ENCODE results near the gene C11orf58.
A peak's percentile ranks its signal among the peaks of the same experiment; 100 is the strongest.

Gene C11orf58

DNA sequence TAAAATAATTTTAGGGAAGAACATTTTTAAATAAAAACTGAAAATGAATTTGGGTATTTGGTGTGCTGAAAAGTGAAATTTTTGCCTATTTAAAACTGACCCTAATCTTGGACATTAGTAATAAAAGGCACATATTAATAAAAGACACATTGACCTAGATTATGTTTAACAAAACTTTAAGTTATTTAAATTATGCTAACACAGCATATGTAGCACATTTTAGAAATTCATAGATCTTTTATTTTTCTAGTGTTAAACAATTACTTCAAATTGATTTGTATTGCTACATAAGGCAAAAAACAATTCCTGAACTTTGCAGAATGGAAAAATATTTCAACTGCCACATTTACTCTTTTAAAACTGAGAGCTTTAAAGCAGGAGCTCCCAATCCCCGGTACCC is 10.6 kb downstream of the C11orf58 start:
- DNase-seq (ENCODE audit: low read depth): no peak
- H3K4me3 ChIP-seq (replicated peaks; ENCODE audit: low read depth, low read length): no peak overlapping the region
- TF ChIP-seq, protein P1, sequence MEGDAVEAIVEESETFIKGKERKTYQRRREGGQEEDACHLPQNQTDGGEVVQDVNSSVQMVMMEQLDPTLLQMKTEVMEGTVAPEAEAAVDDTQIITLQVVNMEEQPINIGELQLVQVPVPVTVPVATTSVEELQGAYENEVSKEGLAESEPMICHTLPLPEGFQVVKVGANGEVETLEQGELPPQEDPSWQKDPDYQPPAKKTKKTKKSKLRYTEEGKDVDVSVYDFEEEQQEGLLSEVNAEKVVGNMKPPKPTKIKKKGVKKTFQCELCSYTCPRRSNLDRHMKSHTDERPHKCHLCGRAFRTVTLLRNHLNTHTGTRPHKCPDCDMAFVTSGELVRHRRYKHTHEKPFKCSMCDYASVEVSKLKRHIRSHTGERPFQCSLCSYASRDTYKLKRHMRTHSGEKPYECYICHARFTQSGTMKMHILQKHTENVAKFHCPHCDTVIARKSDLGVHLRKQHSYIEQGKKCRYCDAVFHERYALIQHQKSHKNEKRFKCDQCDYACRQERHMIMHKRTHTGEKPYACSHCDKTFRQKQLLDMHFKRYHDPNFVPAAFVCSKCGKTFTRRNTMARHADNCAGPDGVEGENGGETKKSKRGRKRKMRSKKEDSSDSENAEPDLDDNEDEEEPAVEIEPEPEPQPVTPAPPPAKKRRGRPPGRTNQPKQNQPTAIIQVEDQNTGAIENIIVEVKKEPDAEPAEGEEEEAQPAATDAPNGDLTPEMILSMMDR (IDR thresholded peaks at IDR 0.05; ENCODE audit: low read length, missing control alignments): no peak

DNA sequence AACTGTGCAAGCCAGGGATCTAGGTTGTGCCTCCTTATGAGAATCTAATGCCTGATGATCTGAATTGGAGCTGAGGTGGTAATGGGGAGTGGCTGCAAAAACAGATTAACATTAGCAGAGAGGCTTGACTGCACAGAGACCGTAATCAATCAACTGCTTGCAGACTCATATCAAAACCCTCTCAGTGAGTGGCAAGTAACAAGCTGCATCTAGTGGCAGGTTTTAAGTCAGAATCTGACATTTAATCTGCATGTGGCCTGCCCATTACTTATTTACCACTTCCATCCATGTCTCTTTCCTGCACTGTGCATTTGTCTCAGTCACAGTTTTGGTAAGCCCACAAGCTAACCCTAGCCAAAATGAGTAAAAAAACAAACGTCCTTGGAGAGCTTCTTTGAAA is 11.2 kb downstream of the C11orf58 start:
- no peak overlapping the region for H3K4me3 ChIP-seq (replicated peaks; ENCODE audit: low read depth, low read length)
- no peak for DNase-seq (ENCODE audit: low read depth)
- TF ChIP-seq, protein P1 (IDR thresholded peaks at IDR 0.05; ENCODE audit: low read length, missing control alignments): no peak

DNA sequence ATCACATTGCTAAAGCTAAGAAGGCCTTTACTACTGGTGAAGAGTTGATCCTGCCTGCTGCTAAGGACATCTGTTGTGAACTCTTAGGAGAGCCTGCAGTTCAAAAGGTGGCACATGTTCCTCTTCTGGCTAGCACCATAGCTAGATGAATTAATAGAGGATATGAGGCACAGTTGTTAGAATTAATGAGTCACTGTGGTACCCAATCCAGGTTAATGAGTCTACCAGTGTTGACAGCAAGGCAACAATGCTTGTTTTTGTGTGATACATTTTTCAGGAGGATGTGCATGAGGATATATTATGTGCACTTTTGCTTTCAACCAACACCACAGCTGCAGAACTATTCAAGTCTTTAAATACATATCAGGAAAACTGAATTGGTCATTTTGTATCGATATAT is 12.0 kb downstream of the C11orf58 start:
- TF ChIP-seq, protein P1 (IDR thresholded peaks at IDR 0.05; ENCODE audit: low read length, missing control alignments): no peak
- H3K4me3 ChIP-seq (replicated peaks; ENCODE audit: low read depth, low read length): no peak overlapping the region
- no peak for DNase-seq (ENCODE audit: low read depth)

DNA sequence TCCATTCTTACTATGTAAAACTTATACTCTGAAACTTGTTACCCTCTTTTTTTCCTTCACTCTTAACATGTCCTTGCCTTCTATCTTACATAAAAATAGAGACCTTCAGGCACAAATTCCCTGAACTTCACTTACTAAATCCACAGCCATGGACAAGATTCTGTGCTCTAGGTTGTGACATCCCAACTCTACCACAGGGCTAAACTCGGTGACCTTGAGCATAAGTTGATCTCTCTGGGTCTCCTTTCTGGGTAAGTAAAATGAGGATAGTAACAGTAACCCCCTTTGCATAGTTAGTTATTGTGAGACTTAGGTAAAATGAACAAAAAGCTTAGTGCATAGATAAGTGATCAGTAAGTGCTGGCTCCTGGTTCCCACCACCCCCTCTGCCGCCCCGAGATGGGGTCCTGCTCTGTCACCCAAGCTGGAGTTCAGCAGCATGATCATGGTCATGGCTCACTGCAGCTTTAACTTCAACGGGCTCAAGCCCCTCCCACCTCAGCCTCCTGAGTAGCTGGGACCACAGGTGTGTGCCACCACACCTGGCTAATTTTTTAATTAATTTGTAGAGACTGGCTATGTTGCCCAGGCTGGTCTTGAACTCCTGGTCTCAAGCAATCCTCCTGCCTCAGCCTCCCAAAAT is 20.1 kb downstream of the C11orf58 start:
- H3K4me3 ChIP-seq (replicated peaks; ENCODE audit: low read depth, low read length): no peak overlapping the region
- TF ChIP-seq, protein P1 (IDR thresholded peaks at IDR 0.05; ENCODE audit: low read length, missing control alignments): no peak
- peak; percentile 10 for DNase-seq (ENCODE audit: low read depth)

DNA sequence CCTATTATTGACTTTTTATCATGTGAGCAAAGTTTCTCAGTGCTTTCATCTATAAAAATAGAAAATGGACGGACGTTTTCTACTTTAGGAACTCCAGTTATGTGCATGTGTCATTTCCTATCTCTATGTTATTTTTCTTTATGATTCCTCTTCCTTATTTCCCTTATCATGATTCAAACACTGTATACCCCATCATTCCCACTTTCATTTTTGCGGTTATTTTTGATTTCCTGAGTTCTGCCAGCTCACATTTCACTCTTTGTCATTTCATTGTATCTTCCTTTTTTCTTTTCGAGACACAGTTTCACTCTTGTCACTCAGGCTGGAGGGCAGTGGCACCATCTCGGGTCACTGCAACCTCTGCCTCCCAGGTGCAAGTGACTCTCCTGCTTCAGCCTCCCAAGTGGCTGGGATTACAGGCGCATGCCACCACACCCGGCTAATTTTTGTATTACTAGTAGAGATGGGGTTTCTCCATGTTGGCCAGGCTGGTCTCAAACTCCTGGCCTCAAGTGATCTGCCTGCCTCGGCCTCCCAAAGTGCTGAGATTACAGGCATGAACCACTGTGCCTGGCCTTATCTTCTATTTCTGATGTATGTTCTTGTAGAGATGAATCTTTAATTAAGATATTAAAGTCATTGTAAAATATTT is 21.5 kb downstream of the C11orf58 start:
- TF ChIP-seq, protein P1 (IDR thresholded peaks at IDR 0.05; ENCODE audit: low read length, missing control alignments): no peak

DNA sequence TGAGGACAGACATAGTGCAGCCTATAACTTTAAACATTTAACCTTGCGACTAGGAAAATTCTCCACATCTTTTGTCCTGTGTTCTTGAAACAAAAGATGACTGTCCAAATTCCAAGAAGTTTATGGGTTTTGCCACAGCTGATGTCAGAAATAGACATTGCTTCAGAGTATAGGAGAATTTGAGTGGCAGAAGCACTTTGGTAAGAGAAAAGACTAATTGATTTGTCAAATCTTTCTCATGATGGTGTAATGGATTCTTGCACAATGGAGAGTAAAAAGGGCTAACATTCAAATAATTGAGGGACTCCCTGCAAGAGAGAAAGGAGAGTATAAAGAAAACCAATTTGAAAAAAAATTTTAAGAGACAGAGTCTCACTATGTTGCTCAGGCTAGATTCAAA is 25.3 kb downstream of the C11orf58 start:
- TF ChIP-seq, protein P1 (IDR thresholded peaks at IDR 0.05; ENCODE audit: low read length, missing control alignments): no peak

More for the DNA sequence above, 21.5 kb downstream of the C11orf58 start:
- no peak overlapping the region for H3K4me3 ChIP-seq (replicated peaks; ENCODE audit: low read depth, low read length)
- peak; percentile 12 for DNase-seq (ENCODE audit: low read depth)

DNA sequence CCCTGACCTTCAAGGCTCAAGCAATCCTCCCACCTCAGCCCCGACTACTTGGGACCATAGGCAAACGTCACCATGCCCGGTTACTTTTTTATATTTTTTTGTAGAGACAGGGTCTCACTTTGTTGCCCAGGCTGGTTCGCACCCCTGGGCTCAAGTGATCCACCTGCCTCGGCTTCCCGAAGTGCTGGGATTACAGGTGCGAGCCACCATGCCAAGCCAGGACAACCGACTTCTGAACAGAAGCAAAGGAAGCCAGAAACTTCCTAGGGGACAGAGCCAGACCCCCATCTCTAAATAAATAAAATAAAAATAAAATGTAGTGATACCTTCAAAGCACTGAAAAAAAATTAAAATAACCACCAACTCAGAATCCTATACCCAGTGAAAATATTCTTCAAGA is 26.4 kb downstream of the C11orf58 start:
- no peak overlapping the region for H3K4me3 ChIP-seq (replicated peaks; ENCODE audit: low read depth, low read length)
- no peak for DNase-seq (ENCODE audit: low read depth)
- TF ChIP-seq, protein P1 (IDR thresholded peaks at IDR 0.05; ENCODE audit: low read length, missing control alignments): no peak

More for the DNA sequence above, 25.3 kb downstream of the C11orf58 start:
- no peak overlapping the region for H3K4me3 ChIP-seq (replicated peaks; ENCODE audit: low read depth, low read length)
- no peak for DNase-seq (ENCODE audit: low read depth)

All from fibroblast of pulmonary artery (primary cell).